Measurements from ENCODE around the gene ADARB2.

ADARB2 gene

GRCh38 chr10:1563028-1563427 is 174.3 kb downstream of the ADARB2 start:
- no peak for FAIRE-seq

GRCh38 chr10:1561731-1562337 is 175.5 kb downstream of the ADARB2 start:
- FAIRE-seq: no peak

- FAIRE-seq: no peak
Observed at GRCh38 chr10:1560535-1561192, 176.7 kb downstream of the ADARB2 start.

GRCh38 chr10:1559761-1560160 is 177.6 kb downstream of the ADARB2 start:
- no peak for FAIRE-seq

- no peak for FAIRE-seq
Observed at GRCh38 chr10:1559311-1559710, 178.0 kb downstream of the ADARB2 start.

GRCh38 chr10:1558906-1559305 is 178.4 kb downstream of the ADARB2 start:
- no peak for FAIRE-seq

- no peak for FAIRE-seq
Observed at GRCh38 chr10:1557081-1557480, 180.2 kb downstream of the ADARB2 start.

GRCh38 chr10:1556496-1556895 is 180.8 kb downstream of the ADARB2 start:
- no peak for FAIRE-seq

GRCh38 chr10:1553951-1554350 is 183.4 kb downstream of the ADARB2 start:
- FAIRE-seq: no peak

GRCh38 chr10:1552881-1553670 is 184.2 kb downstream of the ADARB2 start:
- no peak for FAIRE-seq

- FAIRE-seq: no peak
Observed at GRCh38 chr10:1552406-1552805, 184.9 kb downstream of the ADARB2 start.

GRCh38 chr10:1551636-1552338 is 185.5 kb downstream of the ADARB2 start:
- no peak for FAIRE-seq

GRCh38 chr10:1550616-1551015 is 186.7 kb downstream of the ADARB2 start:
- FAIRE-seq: no peak

GRCh38 chr10:1550291-1550595 is 187.1 kb downstream of the ADARB2 start:
- no peak for FAIRE-seq

- no peak for FAIRE-seq
Observed at GRCh38 chr10:1549591-1550290, 187.6 kb downstream of the ADARB2 start.

GRCh38 chr10:1548596-1548995 is 188.7 kb downstream of the ADARB2 start:
- FAIRE-seq: no peak

- FAIRE-seq: no peak
Observed at GRCh38 chr10:1548146-1548545, 189.2 kb downstream of the ADARB2 start.

- FAIRE-seq: no peak
Observed at GRCh38 chr10:1546431-1547110, 190.8 kb downstream of the ADARB2 start.

GRCh38 chr10:1545524-1545923 is 191.8 kb downstream of the ADARB2 start:
- no peak for FAIRE-seq

- FAIRE-seq: no peak
Observed at GRCh38 chr10:1544929-1545328, 192.4 kb downstream of the ADARB2 start.

- no peak for FAIRE-seq
Observed at GRCh38 chr10:1544209-1544673, 193.1 kb downstream of the ADARB2 start.

GRCh38 chr10:1543596-1543995 is 193.7 kb downstream of the ADARB2 start:
- no peak for FAIRE-seq
